IgD-negative memory B cell (primary cell): Measurements from ENCODE around the gene SIL1. TPM values are rescaled to one million over a fixed set of nuclear protein-coding genes. Genes with fewer than 3 reads are reported as not detected.

Experiments used
- H3K27ac Mint-ChIP-seq, 3 donors: one replicate each; pipeline ENCODE4 v1.8.0; 2020 to 2022; ENCODE audit warnings: mild to moderate bottlenecking in 3 of 3, mixed read lengths in 3 of 3, moderate library complexity in 1 of 3
- H3K27me3 Mint-ChIP-seq: one replicate; pipeline ENCODE4 v1.8.0; 2021; ENCODE audit warnings: mixed read lengths
- H3K36me3 Mint-ChIP-seq: one replicate; pipeline ENCODE4 v1.8.0; 2020; ENCODE audit warnings: mild to moderate bottlenecking, mixed read lengths
- H3K4me1 Mint-ChIP-seq, 3 donors: one replicate each; pipeline ENCODE4 v1.8.0; 2020 to 2022; ENCODE audit warnings: mixed read lengths in 3 of 3, mild to moderate bottlenecking in 1 of 3
- H3K4me3 Mint-ChIP-seq, 4 donors: one replicate each; pipeline ENCODE4 v1.8.0; 2020 to 2022; ENCODE audit warnings: mild to moderate bottlenecking in 4 of 4, mixed read lengths in 4 of 4, moderate library complexity in 3 of 4
- H3K9me3 Mint-ChIP-seq, 3 donors: one replicate each; pipeline ENCODE4 v1.8.0; 2020 to 2021; ENCODE audit warnings: mixed read lengths in 3 of 3, mild to moderate bottlenecking in 1 of 3
- polyA plus RNA-seq: library from polyadenylated mRNA; unstranded; fragments of 300-500 nt; fragmentation: Illumina TruSeq; gene quantifications from one replicate; pipeline ENCODE4 v1.2.3, GENCODE V29; 2021

Gene SIL1
- polyA plus RNA-seq, 1 donor from 2014 or later: 17.9 TPM

DNA sequence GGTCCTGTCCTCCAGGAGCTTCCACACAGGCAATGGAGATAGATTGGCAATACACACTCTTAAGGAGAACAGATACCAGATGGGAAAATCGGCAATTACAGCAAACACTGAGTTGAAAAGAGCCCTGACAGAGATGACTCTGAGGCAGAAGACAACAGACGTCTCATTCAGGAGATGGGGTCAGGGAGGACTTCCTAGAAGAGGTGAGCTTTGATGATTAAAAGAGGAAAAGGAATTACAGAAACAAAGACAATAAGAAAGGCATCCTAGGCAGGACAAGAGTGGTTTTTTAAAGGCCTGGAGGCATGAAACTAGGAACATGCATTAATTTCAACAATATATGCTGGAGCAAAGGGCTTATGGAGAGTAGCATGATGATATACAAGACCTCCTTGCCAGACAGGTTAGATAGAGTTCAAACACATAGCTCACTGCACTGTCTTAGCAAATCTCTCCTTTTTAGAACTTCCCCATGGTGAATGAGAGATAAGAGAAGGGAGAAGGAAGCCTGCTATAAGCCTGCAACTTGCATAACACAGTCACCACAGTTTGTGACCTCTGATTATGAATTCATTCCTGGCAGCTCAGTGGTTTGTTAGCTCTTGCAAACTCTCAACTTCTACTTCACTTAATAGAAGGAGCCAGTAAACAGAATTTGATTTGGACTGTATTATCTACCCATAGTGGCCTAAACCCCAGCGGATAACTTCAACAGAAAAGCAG, 48.5 kb downstream of the SIL1 start:
- Mint-ChIP-seq H3K36me3 (peaks cover 2% of the 10 kb centered on the region), H3K27ac (no peak overlapping the region), H3K4me3 (no peak overlapping the region), H3K9me3 (peaks cover 0 to 3% (median 0%) of the 10 kb centered on the region in 3 donors), H3K4me1 (peaks cover 0 to 5% (median 0%) of the 10 kb centered on the region in 3 donors), H3K27me3 (no peaks in the 10 kb centered on the region)

DNA sequence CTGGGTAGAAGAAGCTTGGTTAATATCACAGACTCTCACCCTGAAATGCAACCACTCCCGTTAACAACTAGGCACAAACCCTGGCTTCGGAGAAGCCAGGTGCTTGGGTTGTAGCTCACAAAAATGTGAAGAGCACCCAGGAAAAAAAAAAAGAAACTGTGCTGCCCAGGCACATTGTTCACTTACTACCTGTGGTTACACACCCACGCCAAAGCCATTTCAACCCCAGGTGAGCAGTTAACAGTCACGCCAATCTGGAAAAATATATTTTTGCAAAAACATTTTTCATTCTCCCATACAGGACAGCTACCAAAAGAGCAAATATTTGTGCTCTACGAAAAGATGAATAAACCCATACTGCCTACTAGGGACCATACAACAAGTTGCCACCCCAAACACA, 49.2 kb downstream of the SIL1 start:
- Mint-ChIP-seq H3K36me3 (peaks cover 2% of the 10 kb centered on the region), H3K27ac (no peak overlapping the region)

DNA sequence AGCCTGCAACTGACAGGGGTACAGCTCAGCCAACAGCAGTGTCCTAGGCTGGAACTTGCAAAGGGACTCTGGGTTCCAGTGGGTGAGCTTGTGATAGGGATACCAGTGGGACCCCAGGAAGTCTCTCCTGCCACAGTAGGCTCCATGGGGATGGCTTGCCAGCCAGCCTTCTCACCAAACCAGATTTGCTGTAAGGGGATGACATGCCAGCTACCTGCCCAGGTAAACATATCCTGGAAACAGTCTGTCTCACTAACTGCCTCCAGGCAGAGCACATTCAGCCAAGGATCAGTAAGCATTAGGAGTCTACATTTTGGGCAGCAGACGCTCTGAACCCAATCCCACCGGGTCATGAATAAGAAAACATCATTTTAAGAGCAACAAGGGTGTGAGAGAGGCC, 49.9 kb downstream of the SIL1 start:
- Mint-ChIP-seq H3K9me3 (peaks cover 0 to 3% (median 0%) of the 10 kb centered on the region in 3 donors), H3K4me3 (no peak overlapping the region), H3K27me3 (no peaks in the 10 kb centered on the region), H3K36me3 (peaks cover 2% of the 10 kb centered on the region), H3K4me1 (peaks cover 0 to 5% (median 0%) of the 10 kb centered on the region in 3 donors), H3K27ac (no peak overlapping the region)

More for the DNA sequence above, 49.2 kb downstream of the SIL1 start:
- Mint-ChIP-seq H3K9me3 (peaks cover 0 to 3% (median 0%) of the 10 kb centered on the region in 3 donors), H3K4me1 (peaks cover 0 to 5% (median 0%) of the 10 kb centered on the region in 3 donors), H3K27me3 (no peaks in the 10 kb centered on the region), H3K4me3 (no peak overlapping the region)

DNA sequence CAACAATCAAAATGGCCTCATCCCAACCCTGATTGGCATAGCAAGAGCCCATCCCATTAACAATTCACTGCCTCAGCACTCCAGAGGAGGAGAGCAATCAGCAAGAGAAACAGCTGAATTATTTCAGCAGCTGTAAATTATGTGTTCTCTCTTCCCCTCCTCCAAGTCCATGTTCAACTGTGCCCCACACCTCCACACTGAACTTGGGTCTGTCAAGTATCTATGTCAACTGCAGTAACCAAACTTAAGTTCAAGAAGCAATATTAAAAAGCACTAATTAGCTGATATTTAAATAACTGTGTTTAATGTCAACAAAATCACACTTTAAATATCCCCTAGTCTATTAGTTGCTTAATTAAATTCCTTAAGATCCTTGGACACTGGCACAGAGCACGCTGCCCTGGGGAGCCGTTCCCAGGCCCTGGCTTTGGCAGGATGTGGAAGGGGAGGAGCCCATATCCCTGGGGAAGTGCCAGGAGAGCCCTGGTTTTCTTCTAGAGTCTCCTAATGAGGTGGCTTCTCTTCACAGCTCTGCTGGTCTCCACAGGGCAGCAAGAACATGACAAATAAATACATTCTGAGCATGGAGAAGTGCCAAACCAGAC, 50.6 kb downstream of the SIL1 start:
- peaks cover 0 to 3% (median 0%) of the 10 kb centered on the region in 3 donors for H3K9me3 Mint-ChIP-seq
- no peak overlapping the region for H3K4me3 Mint-ChIP-seq
- peaks cover 0 to 5% (median 0%) of the 10 kb centered on the region in 3 donors for H3K4me1 Mint-ChIP-seq
- H3K36me3 Mint-ChIP-seq: peaks cover 2% of the 10 kb centered on the region
- H3K27me3 Mint-ChIP-seq: no peaks in the 10 kb centered on the region
- H3K27ac Mint-ChIP-seq: peak overlapping the region in 2 of 3 donors; percentile 17 to 48

DNA sequence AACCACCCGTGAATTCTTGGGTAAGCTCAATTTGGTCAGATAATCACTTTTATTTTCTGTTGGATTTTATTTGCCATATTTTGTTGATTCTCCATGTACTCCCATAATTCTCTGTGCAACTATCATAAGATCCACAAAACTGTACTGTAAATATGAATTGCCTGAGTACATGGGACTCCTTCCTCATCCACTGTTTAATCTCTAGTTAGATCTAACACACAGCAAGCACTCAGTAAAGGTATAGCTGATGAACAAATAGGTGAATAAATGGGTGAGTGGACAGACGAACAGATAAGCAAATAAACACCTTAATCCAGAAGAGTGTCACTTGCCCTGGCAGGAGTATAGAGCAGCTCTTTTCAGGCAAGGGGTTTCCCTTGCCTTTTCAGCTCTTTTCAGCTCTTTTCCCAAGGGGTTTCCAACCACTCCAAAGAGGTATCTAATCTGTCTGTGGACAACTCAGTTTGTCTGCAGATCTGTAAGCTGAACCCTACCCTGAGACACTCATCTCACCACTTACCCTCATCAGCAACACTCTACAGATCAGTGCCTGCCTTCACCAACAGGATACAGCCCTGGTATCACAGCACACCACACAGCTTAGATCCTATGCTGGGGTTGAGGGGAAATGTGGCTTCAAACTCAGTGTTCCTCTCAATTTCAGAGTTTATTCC, 51.2 kb downstream of the SIL1 start:
- Mint-ChIP-seq H3K36me3 (peaks cover 2% of the 10 kb centered on the region), H3K4me1 (peaks cover 0 to 5% (median 2%) of the 10 kb centered on the region in 3 donors)

DNA sequence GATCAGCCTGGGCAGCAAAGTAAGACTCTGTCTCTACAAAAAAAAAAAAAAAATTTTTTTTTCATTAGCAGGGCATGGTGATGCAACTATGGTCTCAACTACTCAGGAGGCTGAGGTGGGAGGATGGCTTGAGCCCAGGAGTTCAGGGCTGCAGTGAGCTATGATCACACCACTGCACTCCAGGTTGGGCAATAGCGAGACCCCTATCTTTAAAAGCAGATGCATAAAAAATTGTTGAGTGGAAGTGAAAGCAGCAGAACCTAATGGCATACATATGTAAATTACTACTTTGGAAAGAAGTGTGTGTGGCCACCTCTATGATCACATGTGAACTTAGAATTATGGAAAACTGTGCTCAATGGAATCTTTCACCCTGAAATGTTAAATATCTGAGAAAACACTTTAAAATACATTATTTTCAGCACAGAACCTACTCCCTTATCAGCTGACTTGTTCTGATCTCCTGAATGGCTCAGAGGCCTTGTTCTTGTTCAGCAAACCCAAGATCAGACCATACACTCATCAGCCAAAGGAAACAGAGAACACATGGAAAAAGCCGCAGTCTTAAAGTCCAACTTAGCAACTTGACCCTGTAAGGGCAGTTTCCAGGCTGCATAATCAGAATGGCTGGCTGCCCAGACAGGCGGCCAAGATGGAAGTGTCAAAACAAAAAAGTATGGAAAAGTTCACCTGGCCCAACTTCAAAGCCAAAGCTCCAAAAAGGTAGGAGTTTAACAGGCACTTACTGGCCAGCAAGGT, 56.5 kb downstream of the SIL1 start:
- no peak overlapping the region for H3K27ac Mint-ChIP-seq
- H3K27me3 Mint-ChIP-seq: no peaks in the 10 kb centered on the region
- no peaks in the 10 kb centered on the region for H3K36me3 Mint-ChIP-seq
- H3K4me1 Mint-ChIP-seq: peaks cover 6 to 7% (median 7%) of the 10 kb centered on the region in 3 donors
- H3K4me3 Mint-ChIP-seq: no peak overlapping the region
- H3K9me3 Mint-ChIP-seq: peaks cover 0 to 3% (median 0%) of the 10 kb centered on the region in 3 donors

More for the DNA sequence above, 51.2 kb downstream of the SIL1 start:
- Mint-ChIP-seq H3K9me3 (peaks cover 0 to 3% (median 0%) of the 10 kb centered on the region in 3 donors), H3K27ac (peak overlapping the region in 2 of 3 donors; percentile 17 to 48), H3K4me3 (no peak overlapping the region), H3K27me3 (no peaks in the 10 kb centered on the region)

DNA sequence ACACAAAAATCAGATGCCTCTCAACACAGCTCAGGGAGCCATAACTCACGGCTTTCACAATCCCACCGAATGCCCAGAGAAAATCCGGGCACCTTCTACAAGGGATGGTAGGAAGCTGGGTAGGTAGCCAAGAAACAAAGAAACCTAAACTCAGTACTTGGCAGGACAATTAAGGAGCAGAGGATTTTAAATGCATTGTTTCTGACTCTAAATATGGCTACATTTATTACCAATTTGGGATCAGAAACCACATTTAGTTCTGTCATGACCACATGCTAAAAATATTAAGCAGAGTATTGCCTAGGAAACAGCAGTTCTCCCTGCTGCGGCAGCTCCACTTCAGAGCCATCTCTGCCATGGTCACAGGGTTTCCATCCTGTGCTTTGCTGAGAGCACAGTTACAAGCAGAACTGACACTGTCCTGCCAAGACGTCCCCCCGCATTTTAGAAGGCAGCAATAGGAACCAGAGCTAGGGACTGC, 57.5 kb downstream of the SIL1 start:
- peaks cover 6 to 9% (median 7%) of the 10 kb centered on the region in 3 donors for H3K4me1 Mint-ChIP-seq
- peaks cover 0 to 3% (median 0%) of the 10 kb centered on the region in 3 donors for H3K9me3 Mint-ChIP-seq
- no peak overlapping the region for H3K27ac Mint-ChIP-seq
- H3K4me3 Mint-ChIP-seq: peak overlapping the region in 1 of 4 donors; percentile 28
- no peaks in the 10 kb centered on the region for H3K36me3 Mint-ChIP-seq
- H3K27me3 Mint-ChIP-seq: no peaks in the 10 kb centered on the region

DNA sequence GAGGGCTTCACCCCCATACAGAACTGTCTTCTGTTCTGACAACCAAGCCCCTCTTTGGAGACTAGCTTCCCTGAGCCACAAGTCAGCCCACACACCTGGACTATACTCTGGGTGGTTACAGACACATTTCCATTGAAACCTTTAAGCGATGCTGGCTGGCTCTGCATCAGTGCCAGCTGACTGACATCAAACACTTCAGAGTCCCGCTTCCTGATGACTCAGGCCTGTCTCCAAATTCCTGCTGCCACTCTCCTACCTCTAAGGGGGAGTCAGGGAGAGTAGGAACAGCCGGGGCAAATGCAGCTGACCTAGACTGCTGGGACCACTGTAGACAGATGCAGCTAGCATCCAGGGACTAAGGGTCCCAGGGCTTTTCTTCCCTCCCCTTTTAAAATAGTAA, 59.4 kb downstream of the SIL1 start:
- Mint-ChIP-seq H3K4me3 (no peak overlapping the region), H3K36me3 (peaks cover 3% of the 10 kb centered on the region), H3K9me3 (no peaks in the 10 kb centered on the region), H3K4me1 (peaks cover 6 to 9% (median 7%) of the 10 kb centered on the region in 3 donors), H3K27ac (no peak overlapping the region), H3K27me3 (no peaks in the 10 kb centered on the region)

DNA sequence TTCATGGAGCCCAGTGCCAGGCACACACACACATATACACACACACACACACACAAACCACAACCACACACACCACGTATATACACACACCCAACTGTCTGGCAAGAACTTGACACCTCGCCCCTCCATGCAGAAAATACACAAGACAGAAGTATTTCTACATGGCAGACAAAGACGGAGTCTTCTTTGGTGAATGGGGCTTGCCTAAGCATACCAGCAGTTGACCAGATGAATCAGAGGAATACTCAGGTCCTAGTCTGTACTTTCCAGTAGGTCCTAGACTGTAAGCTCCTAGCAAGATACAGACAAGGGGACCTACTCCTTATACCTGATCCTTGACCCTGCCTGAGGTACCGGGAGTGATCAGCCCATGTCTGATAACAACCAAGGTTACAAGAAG, 60.1 kb downstream of the SIL1 start:
- Mint-ChIP-seq H3K27ac (peak overlapping the region in 1 of 3 donors; percentile 37), H3K27me3 (no peaks in the 10 kb centered on the region), H3K4me1 (peaks cover 6 to 9% (median 7%) of the 10 kb centered on the region in 3 donors), H3K4me3 (no peak overlapping the region), H3K9me3 (no peaks in the 10 kb centered on the region), H3K36me3 (peaks cover 3% of the 10 kb centered on the region)

DNA sequence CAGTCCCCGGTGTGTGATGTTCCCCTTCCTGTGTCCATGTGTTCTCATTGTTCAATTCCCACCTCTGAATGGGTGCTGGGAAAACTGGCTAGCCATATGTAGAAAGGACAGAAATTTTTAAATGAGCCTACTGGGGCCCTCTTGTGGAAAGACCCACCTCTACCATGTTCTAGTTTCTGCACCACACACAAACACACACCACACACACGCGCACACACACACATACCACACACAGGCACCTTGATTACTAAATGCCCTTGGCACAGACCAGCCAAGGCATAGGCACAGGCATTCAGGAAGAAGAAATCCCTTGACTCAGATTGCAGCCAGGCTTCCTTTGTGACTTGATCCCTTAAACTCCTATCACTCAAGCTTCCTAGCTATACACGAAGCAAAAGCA, 60.5 kb downstream of the SIL1 start:
- no peaks in the 10 kb centered on the region for H3K27me3 Mint-ChIP-seq
- no peak overlapping the region for H3K4me3 Mint-ChIP-seq
- no peaks in the 10 kb centered on the region for H3K9me3 Mint-ChIP-seq
- H3K27ac Mint-ChIP-seq: peak overlapping the region in 1 of 3 donors; percentile 37
- peaks cover 3% of the 10 kb centered on the region for H3K36me3 Mint-ChIP-seq
- peaks cover 6 to 9% (median 7%) of the 10 kb centered on the region in 3 donors for H3K4me1 Mint-ChIP-seq

DNA sequence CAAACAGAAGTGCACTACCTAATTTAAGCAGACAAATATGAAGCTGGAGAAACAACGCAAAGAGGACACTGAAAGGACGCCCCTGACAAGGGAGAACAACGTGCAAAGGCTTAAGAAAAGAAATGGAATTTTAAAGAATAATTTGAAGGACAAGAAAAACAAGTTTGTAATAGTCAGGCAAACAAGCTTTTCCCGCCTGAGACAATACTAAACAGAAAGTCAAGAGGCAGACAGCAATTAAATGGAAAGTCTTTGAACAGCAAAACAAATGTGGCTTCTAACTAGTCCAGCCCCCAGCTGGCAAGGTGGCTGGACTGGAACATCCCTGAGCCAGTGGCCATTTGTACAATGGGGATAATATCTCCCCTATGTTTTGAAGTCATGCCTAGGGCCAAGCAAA, 63.3 kb downstream of the SIL1 start:
- H3K9me3 Mint-ChIP-seq: no peaks in the 10 kb centered on the region
- peaks cover 3% of the 10 kb centered on the region for H3K36me3 Mint-ChIP-seq
- H3K27ac Mint-ChIP-seq: no peak overlapping the region
- H3K27me3 Mint-ChIP-seq: no peaks in the 10 kb centered on the region
- H3K4me3 Mint-ChIP-seq: no peak overlapping the region
- peaks cover 0 to 11% (median 0%) of the 10 kb centered on the region in 3 donors for H3K4me1 Mint-ChIP-seq

DNA sequence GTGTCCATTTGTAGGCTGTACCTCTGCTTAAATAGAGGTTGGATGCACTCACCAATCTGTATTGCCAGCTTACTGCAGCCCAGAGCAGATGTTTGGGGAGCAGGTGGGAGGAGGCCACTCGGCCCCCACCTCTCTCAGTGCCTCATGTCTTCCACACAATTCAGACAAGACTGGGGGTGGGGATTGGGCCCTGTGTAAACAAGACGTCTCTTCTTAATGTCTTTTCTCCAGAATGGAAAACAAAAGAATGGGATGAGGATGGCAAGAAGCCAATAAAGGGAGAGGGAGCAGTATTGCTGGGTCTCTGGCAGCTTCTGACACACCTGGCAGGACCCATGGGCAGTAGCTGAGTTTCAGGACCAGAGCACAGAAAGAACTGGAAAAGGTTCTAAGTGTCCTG, 64.9 kb downstream of the SIL1 start:
- peak overlapping the region in 1 of 3 donors; percentile 21 for H3K27ac Mint-ChIP-seq
- H3K36me3 Mint-ChIP-seq: peaks cover 3% of the 10 kb centered on the region

DNA sequence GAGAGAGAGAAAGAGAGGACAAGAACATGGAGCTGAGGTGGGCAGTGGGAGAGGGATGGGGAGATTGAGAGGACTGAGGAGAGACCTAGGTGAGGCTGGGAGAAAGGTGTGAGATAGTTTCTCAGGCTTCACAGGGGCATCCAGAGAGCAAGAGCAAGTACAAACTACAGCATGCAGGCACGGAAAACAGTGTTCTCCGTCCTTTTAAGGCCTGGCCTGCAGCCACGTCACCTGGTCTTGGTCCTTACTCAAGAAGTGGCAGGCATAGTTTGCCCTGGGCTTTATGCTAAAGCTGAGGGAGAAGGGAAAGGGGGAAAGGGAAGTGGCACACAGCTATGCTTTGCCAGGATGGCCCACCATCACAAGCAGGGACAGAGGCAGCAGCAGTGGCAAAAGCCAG, 65.7 kb downstream of the SIL1 start:
- Mint-ChIP-seq H3K4me3 (no peak overlapping the region), H3K9me3 (no peaks in the 10 kb centered on the region), H3K27me3 (no peaks in the 10 kb centered on the region), H3K4me1 (peaks cover 0 to 8% (median 0%) of the 10 kb centered on the region in 3 donors), H3K27ac (no peak overlapping the region), H3K36me3 (peaks cover 8% of the 10 kb centered on the region)

More for the DNA sequence above, 64.9 kb downstream of the SIL1 start:
- H3K9me3 Mint-ChIP-seq: no peaks in the 10 kb centered on the region
- no peaks in the 10 kb centered on the region for H3K27me3 Mint-ChIP-seq
- H3K4me3 Mint-ChIP-seq: no peak overlapping the region
- H3K4me1 Mint-ChIP-seq: peaks cover 0 to 10% (median 0%) of the 10 kb centered on the region in 3 donors

DNA sequence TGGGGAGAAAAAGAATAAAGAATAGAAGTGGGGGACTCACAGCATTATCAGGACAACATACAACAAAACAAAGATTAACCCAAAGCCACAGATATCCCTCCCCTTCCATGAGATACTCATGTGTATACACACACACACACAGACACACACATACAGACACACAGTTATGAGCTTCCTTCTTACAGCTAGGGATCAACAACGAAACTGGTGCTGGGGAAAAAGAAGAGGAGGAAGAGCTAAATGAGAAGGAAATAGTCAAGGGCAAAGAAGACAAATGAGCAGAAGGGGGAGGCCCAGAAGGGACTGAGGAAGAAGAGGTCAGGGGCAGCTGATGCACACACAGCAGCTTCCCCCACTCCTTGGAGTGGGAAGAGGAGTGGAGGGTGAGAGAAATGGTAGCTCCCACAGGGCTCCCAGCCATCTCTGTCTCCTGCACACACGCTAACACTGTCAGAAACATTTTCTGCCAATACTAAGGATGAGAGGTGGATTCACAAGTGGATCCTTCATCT, 66.2 kb downstream of the SIL1 start:
- peaks cover 8% of the 10 kb centered on the region for H3K36me3 Mint-ChIP-seq
- H3K9me3 Mint-ChIP-seq: no peaks in the 10 kb centered on the region
- no peak overlapping the region for H3K27ac Mint-ChIP-seq
- no peak overlapping the region for H3K4me3 Mint-ChIP-seq
- H3K27me3 Mint-ChIP-seq: no peaks in the 10 kb centered on the region
- H3K4me1 Mint-ChIP-seq: peaks cover 0 to 8% (median 0%) of the 10 kb centered on the region in 3 donors
